CD4-positive, alpha-beta T cell treated with Interleukin-17A for 1 hour (primary cell): ENCODE results near the gene B3GNT3.
A peak's percentile ranks its signal among the peaks of the same experiment; 100 is the strongest.
"Not testable (repeated sequence)": the region's sequence is repeated elsewhere in the genome, so short reads cannot be mapped to it uniquely, and the experiment has no call there.

Experiments used
- DNase-seq: peaks from one replicate; pipeline ENCODE4 v3.0.0-alpha.2; 2020

The B3GNT3 gene

DNA sequence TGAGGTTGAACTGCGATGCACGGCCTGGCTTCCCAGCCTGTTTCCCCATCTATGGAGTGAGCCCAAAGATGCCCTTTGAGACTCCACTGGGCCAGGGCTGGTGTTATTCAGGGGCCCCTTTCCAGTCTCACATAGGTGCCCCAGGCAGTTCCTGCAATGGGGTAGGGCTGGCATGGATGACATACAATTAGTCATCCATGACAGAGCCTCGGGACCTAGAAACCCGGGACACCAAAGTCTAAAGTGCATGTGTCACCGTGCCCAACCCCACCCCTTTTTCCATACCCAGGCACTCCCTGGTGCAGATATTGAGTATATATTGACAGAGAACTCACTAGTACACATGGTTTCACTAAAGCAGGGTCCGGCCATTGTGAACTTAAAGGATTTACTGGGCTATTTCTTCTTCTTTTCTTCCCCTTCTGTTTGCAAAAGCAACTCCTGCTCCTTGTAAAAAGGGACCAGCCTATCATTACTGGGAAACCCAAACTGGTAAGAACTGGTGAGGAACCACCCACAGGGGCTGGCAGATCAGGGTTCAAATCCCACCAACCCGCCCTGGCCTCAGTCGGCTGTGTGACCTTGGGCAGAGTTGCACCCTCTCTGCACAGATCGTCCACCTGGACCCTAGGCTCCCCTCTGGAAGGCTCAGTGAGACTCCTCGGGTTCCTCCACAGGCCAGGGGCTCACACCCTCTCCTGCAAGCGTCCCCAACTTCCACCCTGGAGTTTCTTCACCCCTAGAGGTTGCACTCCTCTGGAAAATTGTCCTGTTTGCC lies 2.7 kb downstream of the B3GNT3 start:
- no peak for DNase-seq

DNA sequence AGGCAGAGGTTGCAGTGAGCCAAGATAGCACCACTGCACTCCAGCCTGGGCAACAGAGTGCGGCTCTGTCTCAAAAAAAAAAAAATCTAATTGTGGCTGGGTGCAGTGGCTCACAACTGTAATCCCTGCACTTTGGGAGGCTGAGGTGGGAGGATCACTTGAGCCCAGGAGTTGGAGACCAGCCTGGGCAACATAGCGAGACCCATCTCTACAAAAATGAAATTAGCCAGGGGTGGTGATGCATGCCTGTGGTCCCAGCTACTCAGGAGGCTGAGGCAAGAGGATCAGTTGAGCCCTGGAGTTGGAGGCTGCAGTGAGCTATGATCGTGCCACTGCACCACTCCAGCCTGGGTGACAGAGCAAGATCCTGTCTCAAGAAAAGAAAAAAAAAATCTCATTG lies 3.7 kb downstream of the B3GNT3 start:
- DNase-seq: not testable (repeated sequence)

GRCh38 chr19:17802137-17802858 lies 7.4 kb downstream of the B3GNT3 start:
- DNase-seq: no peak

GRCh38 chr19:17803264-17803896 lies 8.4 kb downstream of the B3GNT3 start:
- DNase-seq: peak; percentile 48

GRCh38 chr19:17805427-17805826 lies 10.5 kb downstream of the B3GNT3 start:
- no peak for DNase-seq

- peak; percentile 17 for DNase-seq
Measured at GRCh38 chr19:17806945-17807344, 12.0 kb downstream of the B3GNT3 start.

DNA sequence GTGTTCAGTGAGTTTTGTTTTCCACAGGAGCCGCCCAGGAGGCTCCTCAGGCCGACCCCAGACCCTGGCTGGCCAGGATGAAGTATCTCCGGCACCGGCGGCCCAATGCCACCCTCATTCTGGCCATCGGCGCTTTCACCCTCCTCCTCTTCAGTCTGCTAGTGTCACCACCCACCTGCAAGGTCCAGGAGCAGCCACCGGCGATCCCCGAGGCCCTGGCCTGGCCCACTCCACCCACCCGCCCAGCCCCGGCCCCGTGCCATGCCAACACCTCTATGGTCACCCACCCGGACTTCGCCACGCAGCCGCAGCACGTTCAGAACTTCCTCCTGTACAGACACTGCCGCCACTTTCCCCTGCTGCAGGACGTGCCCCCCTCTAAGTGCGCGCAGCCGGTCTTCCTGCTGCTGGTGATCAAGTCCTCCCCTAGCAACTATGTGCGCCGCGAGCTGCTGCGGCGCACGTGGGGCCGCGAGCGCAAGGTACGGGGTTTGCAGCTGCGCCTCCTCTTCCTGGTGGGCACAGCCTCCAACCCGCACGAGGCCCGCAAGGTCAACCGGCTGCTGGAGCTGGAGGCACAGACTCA lies 12.9 kb downstream of the B3GNT3 start:
- peak; percentile 21 for DNase-seq

DNA sequence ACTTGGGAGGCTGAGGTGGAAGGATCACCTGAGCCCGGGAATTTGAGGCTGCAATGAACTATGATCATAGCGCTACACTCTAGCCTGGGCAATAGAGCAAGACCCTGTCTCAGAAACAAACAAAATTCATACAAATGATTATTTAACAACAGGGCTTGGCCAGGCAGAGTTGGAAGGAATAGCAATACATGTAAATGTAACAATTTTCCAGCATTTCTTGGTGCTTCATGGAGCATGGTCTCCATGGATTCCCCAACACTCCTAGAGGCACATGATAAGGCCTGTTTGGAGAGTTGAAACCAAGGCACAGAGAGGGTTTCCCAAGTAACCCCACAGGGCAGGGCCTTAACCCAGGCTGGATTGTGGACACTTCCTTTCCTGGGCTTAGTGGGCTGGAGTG lies 16.2 kb downstream of the B3GNT3 start:
- no peak for DNase-seq

- DNase-seq: no peak
Measured at GRCh38 chr19:17811681-17812080, 16.7 kb downstream of the B3GNT3 start.

GRCh38 chr19:17812099-17812498 lies 17.2 kb downstream of the B3GNT3 start:
- DNase-seq: no peak

- no peak for DNase-seq
Measured at GRCh38 chr19:17817668-17818363, 22.9 kb downstream of the B3GNT3 start.

DNA sequence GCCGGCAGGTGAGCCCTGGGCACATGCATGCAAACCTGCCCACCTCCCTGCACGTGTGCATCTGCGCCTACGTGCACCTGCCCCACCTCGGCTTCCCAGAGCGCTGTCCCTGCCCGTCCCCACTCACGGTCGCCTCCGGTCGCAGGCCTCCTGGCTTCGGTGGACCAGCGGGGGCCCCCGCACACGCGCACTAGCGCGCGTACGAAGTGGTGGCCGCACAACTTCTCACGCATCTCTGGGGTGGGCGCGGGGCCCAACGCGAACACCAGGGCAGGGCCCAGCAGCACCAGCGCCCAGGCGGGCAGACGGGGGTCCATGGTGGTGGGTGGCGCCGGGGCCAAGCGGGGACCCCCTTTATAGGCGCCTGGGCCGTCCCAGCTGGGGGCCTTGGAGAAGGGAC lies 26.3 kb downstream of the B3GNT3 start, which contains the start of gene INSL3:
Gene INSL3 (minus strand): TSS at position 330 of the 400 bp plus-strand sequence. CDS start 13 bp downstream, at position 317.
- DNase-seq: no peak

- DNase-seq: no peak
Measured at GRCh38 chr19:17824339-17824738, 29.4 kb downstream of the B3GNT3 start.

DNA sequence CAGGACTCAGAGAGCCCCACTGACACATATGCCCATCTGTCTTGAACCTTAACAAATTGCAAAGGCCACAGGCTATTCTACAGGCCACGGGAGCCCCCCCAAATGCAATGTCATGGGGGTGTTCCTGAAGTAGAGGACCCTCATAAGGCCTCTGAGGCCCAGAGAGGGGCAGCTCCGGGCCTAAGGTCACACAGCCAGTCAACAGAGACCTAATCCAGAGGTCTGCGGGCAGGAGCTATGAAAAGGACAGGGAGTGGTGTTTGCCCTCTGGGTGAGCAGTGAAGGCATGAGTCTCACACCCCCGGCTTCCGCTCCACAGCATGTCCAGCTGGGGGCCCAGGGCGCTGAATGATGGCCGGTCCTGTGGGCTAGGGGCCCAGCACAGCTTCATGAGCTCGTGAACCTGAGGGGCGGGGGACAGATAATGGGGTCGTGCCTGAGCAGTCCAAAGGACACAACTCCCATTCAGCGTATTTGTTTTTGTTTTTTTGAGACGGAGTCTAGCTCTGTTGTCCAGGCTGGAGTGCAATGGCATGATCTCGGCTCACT lies 31.6 kb downstream of the B3GNT3 start:
- no peak for DNase-seq

DNA sequence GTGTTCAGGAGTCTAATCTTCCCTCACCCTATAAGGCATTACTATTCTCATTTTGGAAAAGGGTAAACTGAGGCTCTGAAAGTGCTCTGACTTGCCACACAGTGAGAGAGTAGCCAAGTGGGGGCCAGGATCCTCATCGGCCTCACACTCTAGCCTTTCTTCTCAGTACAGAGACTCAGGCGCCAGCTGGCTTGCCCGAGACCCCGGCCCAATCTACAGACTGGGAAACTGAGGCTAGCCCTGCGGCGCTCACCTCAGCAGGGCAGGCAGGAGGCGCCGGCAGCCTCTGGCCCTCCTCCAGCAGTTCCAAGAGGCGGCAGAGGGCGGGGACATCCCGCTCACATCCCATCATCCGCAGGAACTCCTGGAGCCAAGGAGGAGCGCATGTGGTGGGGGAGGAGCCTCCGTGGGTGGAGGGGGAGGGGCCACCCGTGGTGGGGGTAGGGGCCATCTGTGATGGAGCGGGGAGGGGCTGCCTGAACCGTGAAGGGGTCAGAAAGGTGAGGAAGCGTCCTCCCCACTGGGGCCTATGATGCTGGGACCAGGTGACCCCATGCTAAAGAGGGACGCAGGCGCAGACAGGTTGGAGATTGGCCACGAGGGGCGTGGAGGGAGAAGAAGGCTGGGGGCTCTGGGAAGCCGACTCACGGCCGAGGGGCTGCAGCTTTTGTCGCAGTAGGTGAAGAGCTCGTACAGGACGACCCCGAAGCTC lies 35.1 kb downstream of the B3GNT3 start:
- DNase-seq: no peak

GRCh38 chr19:17830567-17831418 lies 35.9 kb downstream of the B3GNT3 start:
- peak; percentile 60 for DNase-seq

GRCh38 chr19:17831419-17831888 lies 36.5 kb downstream of the B3GNT3 start:
- DNase-seq: no peak

- DNase-seq: no peak
Measured at GRCh38 chr19:17832443-17833208, 37.7 kb downstream of the B3GNT3 start.

DNA sequence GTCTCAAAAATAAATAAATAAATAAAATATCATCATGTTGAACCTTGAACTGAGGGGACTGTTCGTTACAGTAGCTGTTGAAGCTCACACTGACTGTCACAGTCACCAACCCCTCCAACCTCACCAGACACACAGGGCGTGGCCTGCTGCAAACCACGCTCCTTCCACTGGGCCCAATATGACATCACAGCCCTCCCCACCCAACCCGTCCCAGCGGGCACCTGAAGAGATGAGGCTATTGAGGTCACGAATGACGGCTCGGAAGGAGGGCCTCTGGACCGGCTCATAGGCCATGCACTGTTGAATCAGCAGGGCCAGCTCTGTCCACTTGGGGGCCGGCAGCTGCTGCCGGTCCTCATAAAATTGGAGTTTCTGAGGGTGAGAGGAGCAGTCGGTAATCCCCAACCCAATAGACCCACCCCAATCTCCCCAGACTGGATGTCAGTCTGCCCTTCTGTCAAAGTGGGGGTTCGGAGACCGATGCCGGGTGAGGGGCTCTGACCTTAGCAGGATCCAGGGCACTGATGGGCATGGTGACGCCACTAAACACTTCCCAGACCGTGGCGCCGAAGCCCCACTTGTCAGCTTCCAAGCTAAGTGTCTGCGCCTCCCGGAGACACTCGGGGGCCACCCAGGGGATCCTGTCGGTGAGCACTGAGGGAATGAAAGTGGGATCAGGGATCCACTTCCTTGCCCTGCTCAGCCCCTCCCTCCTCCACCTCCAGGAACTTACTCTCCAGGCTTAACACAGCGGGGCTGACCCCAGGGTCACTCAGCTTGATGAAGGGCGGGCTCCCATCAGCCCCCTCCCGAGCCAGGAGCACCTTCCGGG lies 39.6 kb downstream of the B3GNT3 start:
- DNase-seq: peak; percentile 19
